ENCODE measurements around the gene HOOK2.

Gene HOOK2

DNA sequence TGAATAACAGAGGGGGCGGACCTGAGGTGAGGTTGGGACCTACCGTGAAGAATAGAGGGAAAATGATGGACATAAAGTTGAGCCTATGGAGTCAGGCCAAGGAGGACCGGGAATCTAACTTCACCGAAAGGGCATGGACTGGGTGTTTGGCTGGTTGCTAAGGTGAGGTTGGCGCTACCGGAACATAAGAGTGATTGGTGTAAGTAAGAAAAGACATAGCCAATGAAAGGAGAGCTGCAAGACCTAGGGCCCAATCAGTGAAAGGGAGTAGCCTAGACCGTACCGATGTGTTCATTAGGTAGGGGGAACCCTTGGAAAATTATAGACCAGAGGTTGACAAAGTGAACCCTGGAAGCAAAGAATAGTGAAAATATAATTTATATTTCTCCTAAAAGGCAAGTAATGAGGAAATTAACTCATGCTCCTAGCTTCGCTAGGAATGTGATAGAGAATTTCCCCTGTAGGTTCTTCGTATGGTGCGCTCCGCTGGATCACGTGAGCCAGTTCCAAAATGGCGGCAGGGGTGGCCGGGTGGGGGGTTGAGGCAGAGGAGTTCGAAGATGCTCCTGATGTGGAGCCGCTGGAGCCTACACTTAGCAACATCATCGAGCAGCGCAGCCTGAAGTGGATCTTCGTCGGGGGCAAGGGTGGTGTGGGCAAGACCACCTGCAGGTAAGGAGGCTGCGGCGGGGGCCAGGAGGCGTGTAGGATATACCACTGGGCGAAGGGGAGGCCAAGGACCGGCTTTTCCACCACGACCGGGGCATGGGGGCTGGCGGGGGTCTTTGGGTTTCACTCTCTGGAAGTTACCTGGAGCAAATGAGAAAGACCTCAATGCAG lies 38.1 kb downstream of the HOOK2 start, which contains the start of gene GET3 (continued):
- peak; percentile 23; the same call in 1 of the 2 replicates for TF ChIP-seq ZBTB17 (tag by site-specific recombination; IDR thresholded peaks at IDR 0.05)
- TF ChIP-seq, protein P1, sequence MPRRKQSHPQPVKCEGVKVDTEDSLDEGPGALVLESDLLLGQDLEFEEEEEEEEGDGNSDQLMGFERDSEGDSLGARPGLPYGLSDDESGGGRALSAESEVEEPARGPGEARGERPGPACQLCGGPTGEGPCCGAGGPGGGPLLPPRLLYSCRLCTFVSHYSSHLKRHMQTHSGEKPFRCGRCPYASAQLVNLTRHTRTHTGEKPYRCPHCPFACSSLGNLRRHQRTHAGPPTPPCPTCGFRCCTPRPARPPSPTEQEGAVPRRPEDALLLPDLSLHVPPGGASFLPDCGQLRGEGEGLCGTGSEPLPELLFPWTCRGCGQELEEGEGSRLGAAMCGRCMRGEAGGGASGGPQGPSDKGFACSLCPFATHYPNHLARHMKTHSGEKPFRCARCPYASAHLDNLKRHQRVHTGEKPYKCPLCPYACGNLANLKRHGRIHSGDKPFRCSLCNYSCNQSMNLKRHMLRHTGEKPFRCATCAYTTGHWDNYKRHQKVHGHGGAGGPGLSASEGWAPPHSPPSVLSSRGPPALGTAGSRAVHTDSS (tag by site-specific recombination; IDR thresholded peaks at IDR 0.05), result peak; percentile 54; the same call in 1 of the 2 replicates
- no peak for TF ChIP-seq ZNF404 (tag by site-specific recombination; IDR thresholded peaks at IDR 0.05)
- TF ChIP-seq, protein P2, sequence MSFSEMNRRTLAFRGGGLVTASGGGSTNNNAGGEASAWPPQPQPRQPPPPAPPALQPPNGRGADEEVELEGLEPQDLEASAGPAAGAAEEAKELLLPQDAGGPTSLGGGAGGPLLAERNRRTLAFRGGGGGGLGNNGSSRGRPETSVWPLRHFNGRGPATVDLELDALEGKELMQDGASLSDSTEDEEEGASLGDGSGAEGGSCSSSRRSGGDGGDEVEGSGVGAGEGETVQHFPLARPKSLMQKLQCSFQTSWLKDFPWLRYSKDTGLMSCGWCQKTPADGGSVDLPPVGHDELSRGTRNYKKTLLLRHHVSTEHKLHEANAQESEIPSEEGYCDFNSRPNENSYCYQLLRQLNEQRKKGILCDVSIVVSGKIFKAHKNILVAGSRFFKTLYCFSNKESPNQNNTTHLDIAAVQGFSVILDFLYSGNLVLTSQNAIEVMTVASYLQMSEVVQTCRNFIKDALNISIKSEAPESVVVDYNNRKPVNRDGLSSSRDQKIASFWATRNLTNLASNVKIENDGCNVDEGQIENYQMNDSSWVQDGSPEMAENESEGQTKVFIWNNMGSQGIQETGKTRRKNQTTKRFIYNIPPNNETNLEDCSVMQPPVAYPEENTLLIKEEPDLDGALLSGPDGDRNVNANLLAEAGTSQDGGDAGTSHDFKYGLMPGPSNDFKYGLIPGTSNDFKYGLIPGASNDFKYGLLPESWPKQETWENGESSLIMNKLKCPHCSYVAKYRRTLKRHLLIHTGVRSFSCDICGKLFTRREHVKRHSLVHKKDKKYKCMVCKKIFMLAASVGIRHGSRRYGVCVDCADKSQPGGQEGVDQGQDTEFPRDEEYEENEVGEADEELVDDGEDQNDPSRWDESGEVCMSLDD (tag by site-specific recombination; IDR thresholded peaks at IDR 0.05), result no peak
- TF ChIP-seq, protein P3, sequence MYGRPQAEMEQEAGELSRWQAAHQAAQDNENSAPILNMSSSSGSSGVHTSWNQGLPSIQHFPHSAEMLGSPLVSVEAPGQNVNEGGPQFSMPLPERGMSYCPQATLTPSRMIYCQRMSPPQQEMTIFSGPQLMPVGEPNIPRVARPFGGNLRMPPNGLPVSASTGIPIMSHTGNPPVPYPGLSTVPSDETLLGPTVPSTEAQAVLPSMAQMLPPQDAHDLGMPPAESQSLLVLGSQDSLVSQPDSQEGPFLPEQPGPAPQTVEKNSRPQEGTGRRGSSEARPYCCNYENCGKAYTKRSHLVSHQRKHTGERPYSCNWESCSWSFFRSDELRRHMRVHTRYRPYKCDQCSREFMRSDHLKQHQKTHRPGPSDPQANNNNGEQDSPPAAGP (tag by site-specific recombination; IDR thresholded peaks at IDR 0.05), result peak; percentile 82
- TF ChIP-seq, protein P4, sequence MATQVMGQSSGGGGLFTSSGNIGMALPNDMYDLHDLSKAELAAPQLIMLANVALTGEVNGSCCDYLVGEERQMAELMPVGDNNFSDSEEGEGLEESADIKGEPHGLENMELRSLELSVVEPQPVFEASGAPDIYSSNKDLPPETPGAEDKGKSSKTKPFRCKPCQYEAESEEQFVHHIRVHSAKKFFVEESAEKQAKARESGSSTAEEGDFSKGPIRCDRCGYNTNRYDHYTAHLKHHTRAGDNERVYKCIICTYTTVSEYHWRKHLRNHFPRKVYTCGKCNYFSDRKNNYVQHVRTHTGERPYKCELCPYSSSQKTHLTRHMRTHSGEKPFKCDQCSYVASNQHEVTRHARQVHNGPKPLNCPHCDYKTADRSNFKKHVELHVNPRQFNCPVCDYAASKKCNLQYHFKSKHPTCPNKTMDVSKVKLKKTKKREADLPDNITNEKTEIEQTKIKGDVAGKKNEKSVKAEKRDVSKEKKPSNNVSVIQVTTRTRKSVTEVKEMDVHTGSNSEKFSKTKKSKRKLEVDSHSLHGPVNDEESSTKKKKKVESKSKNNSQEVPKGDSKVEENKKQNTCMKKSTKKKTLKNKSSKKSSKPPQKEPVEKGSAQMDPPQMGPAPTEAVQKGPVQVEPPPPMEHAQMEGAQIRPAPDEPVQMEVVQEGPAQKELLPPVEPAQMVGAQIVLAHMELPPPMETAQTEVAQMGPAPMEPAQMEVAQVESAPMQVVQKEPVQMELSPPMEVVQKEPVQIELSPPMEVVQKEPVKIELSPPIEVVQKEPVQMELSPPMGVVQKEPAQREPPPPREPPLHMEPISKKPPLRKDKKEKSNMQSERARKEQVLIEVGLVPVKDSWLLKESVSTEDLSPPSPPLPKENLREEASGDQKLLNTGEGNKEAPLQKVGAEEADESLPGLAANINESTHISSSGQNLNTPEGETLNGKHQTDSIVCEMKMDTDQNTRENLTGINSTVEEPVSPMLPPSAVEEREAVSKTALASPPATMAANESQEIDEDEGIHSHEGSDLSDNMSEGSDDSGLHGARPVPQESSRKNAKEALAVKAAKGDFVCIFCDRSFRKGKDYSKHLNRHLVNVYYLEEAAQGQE (tag by site-specific recombination; IDR thresholded peaks at IDR 0.05), result peak; percentile 29; the same call in 1 of the 2 replicates
- TF ChIP-seq SP3 (tag by site-specific recombination; IDR thresholded peaks at IDR 0.05), result peak; percentile 63
- TF ChIP-seq, protein P5, sequence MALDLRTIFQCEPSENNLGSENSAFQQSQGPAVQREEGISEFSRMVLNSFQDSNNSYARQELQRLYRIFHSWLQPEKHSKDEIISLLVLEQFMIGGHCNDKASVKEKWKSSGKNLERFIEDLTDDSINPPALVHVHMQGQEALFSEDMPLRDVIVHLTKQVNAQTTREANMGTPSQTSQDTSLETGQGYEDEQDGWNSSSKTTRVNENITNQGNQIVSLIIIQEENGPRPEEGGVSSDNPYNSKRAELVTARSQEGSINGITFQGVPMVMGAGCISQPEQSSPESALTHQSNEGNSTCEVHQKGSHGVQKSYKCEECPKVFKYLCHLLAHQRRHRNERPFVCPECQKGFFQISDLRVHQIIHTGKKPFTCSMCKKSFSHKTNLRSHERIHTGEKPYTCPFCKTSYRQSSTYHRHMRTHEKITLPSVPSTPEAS (tag by site-specific recombination; IDR thresholded peaks at IDR 0.05), result peak; percentile 38; the same call in 1 of the 2 replicates
- TF ChIP-seq ZBTB21 (tag by site-specific recombination; IDR thresholded peaks at IDR 0.05), result peak; percentile 46; the same call in 1 of the 2 replicates
- peak; percentile 82 for TF ChIP-seq KLF10 (tag by site-specific recombination; IDR thresholded peaks at IDR 0.05)
- TF ChIP-seq KLF1 (tag by site-specific recombination; IDR thresholded peaks at IDR 0.05), result peak; percentile 38; the same call in 1 of the 2 replicates
- 0 out of 2 replicates have a peak, but pooled peaks have one; percentile 17 for TF ChIP-seq PRDM1 (tag by site-specific recombination; IDR thresholded peaks at IDR 0.05)
- no peak for TF ChIP-seq ZNF548 (tag by site-specific recombination; IDR thresholded peaks at IDR 0.05)
- TF ChIP-seq GLIS2 (tag by site-specific recombination; IDR thresholded peaks at IDR 0.05), result 0 out of 2 replicates have a peak, but pooled peaks have one; percentile 9
- TF ChIP-seq KLF16 (tag by site-specific recombination; IDR thresholded peaks at IDR 0.05), result peak; percentile 86
- TF ChIP-seq, protein P6, sequence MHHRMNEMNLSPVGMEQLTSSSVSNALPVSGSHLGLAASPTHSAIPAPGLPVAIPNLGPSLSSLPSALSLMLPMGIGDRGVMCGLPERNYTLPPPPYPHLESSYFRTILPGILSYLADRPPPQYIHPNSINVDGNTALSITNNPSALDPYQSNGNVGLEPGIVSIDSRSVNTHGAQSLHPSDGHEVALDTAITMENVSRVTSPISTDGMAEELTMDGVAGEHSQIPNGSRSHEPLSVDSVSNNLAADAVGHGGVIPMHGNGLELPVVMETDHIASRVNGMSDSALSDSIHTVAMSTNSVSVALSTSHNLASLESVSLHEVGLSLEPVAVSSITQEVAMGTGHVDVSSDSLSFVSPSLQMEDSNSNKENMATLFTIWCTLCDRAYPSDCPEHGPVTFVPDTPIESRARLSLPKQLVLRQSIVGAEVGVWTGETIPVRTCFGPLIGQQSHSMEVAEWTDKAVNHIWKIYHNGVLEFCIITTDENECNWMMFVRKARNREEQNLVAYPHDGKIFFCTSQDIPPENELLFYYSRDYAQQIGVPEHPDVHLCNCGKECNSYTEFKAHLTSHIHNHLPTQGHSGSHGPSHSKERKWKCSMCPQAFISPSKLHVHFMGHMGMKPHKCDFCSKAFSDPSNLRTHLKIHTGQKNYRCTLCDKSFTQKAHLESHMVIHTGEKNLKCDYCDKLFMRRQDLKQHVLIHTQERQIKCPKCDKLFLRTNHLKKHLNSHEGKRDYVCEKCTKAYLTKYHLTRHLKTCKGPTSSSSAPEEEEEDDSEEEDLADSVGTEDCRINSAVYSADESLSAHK (tag by site-specific recombination; IDR thresholded peaks at IDR 0.05), result 0 out of 2 replicates have a peak, but pooled peaks have one; percentile 44
- TF ChIP-seq ZNF24 (tag by site-specific recombination; IDR thresholded peaks at IDR 0.05), result peak; percentile 92
- TF ChIP-seq ZNF174 (tag by site-specific recombination; IDR thresholded peaks at IDR 0.05), result no peak
- TF ChIP-seq ZNF302 (tag by site-specific recombination; IDR thresholded peaks at IDR 0.05; ENCODE audit: low read depth), result no peak
- peak; percentile 55 for TF ChIP-seq ZNF629 (tag by site-specific recombination; IDR thresholded peaks at IDR 0.05)
- peak; percentile 42; the same call in 1 of the 2 replicates for TF ChIP-seq ZNF391 (tag by site-specific recombination; IDR thresholded peaks at IDR 0.05; ENCODE audit: borderline replicate concordance, low read depth)
- TF ChIP-seq, protein P7, sequence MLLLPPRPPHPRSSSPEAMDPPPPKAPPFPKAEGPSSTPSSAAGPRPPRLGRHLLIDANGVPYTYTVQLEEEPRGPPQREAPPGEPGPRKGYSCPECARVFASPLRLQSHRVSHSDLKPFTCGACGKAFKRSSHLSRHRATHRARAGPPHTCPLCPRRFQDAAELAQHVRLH (tag by site-specific recombination; IDR thresholded peaks at IDR 0.05), result peak; percentile 93
- TF ChIP-seq, protein P8, sequence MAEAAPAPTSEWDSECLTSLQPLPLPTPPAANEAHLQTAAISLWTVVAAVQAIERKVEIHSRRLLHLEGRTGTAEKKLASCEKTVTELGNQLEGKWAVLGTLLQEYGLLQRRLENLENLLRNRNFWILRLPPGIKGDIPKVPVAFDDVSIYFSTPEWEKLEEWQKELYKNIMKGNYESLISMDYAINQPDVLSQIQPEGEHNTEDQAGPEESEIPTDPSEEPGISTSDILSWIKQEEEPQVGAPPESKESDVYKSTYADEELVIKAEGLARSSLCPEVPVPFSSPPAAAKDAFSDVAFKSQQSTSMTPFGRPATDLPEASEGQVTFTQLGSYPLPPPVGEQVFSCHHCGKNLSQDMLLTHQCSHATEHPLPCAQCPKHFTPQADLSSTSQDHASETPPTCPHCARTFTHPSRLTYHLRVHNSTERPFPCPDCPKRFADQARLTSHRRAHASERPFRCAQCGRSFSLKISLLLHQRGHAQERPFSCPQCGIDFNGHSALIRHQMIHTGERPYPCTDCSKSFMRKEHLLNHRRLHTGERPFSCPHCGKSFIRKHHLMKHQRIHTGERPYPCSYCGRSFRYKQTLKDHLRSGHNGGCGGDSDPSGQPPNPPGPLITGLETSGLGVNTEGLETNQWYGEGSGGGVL (tag by site-specific recombination; IDR thresholded peaks at IDR 0.05), result no peak

Measured in HEK293 (cell line).